Bronchial epithelial cell (primary cell): ENCODE measurements around the gene SLC23A3. TPM values are rescaled to one million over a fixed set of nuclear protein-coding genes. Genes with fewer than 3 reads are reported as not detected.

ENCODE experiments used
- DNase-seq: peaks from one replicate; pipeline ENCODE4 v3.0.0-alpha.2; 2010; ENCODE audit warnings: low read depth
- FAIRE-seq: peaks from 2 replicates; lab custom pipeline; 2011; peaks lifted over from hg19 to GRCh38; lab: Jason Lieb, UNC
- H3K27me3 ChIP-seq: 2 replicates; pipeline ENCODE4 v1.5.1; 2011; ENCODE audit warnings: low read length; ENCODE audit not compliant: control insufficient read depth, insufficient read depth
- H3K36me3 ChIP-seq: 2 replicates; pipeline ENCODE4 v1.5.1; 2011; ENCODE audit warnings: low read length; ENCODE audit not compliant: control insufficient read depth, insufficient read depth
- H3K4me3 ChIP-seq: 2 replicates; pipeline ENCODE4 v1.5.1; 2011; ENCODE audit warnings: mild to moderate bottlenecking, low read depth, low read length, control low read depth
- CTCF ChIP-seq: IDR thresholded peaks from 2 replicates; pipeline ENCODE4 v1.5.1; 2011; ENCODE audit warnings: mild to moderate bottlenecking, moderate library complexity, low read length, control low read depth, inconsistent platforms; ENCODE audit not compliant: insufficient read depth, severe bottlenecking
- total RNA-seq: library from RNA; depleted of rRNA; stranded (reverse); fragments of >200 nt; gene quantifications from 2 replicates; pipeline ENCODE4 v1.2.1, GENCODE V29; 2014

SLC23A3 gene
- total RNA-seq, 1 donor from 2014 or later: 1.3 TPM

GRCh38 chr2:219215871-219216534 lies 46.2 kb upstream of the SLC23A3 start:
- Histone ChIP-seq H3K4me3 (no peak overlapping the region), H3K36me3 (peaks cover 45% of the 10 kb centered on the region), H3K27me3 (no peaks in the 10 kb centered on the region)
- DNase-seq: no peak
- no peak for FAIRE-seq
- no peak for TF ChIP-seq CTCF

DNA sequence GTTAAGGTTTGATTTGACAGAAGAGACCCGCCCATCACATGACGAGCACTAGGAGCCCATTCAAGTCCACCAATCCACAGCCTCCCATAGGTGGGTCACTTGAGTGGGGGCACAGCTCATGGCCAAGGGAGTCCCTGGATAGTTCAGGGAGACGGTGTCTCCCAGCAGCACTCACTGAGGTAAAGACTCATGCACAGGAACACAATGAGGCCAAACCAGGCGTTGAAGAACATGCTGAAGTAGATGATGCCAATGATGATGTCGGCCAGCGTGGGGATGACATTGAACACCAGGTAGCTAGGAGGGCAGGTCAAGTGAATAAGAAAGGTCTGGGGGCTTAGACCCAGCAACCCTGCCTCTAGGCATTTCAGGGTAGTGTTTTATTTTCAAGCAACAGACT lies 45.0 kb upstream of the SLC23A3 start:
- H3K4me3 ChIP-seq: no peak overlapping the region
- H3K27me3 ChIP-seq: no peaks in the 10 kb centered on the region
- DNase-seq (no peak), FAIRE-seq (no peak)
- no peak for TF ChIP-seq CTCF
- H3K36me3 ChIP-seq: peaks cover 48% of the 10 kb centered on the region

GRCh38 chr2:219214141-219214540 lies 44.3 kb upstream of the SLC23A3 start:
- TF ChIP-seq CTCF: no peak
- DNase-seq (no peak), FAIRE-seq (peak; percentile 47)
- no peak overlapping the region for H3K4me3 ChIP-seq
- H3K36me3 ChIP-seq: peaks cover 53% of the 10 kb centered on the region
- no peaks in the 10 kb centered on the region for H3K27me3 ChIP-seq

- DNase-seq (no peak), FAIRE-seq (no peak)
- H3K36me3 ChIP-seq: peaks cover 55% of the 10 kb centered on the region
- H3K27me3 ChIP-seq: no peaks in the 10 kb centered on the region
- TF ChIP-seq CTCF: no peak
- H3K4me3 ChIP-seq: no peak overlapping the region
These were observed 43.8 kb upstream of the SLC23A3 start for GRCh38 chr2:219213486-219214071.

DNA sequence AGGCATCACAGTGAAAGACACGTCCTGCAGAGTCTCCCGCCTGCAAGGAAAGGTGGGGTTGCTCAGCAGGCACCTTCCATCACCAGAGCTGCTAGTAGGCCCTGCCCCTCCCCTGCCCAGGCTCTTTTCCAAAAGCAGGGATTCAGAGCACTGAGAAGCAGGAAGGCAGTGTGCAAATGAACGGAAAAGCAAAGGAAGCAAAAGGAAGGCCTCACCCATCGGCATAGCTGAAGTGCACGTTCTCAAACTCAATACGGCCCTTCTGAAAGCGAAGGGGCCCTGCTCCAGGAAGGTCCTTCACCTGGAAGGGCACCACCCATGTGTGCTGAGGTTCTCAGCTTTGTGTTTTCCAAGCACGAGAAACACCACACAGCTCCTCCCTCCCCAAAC lies 43.2 kb upstream of the SLC23A3 start:
- TF ChIP-seq CTCF: no peak
- FAIRE-seq: no peak
- H3K4me3 ChIP-seq: no peak overlapping the region
- H3K27me3 ChIP-seq: no peaks in the 10 kb centered on the region
- peaks cover 55% of the 10 kb centered on the region for H3K36me3 ChIP-seq
- DNase-seq: no peak
